Left lung (tissue), 10 donors: Measurements from ENCODE around the gene TMPRSS9. TPM values are rescaled to one million over a fixed set of nuclear protein-coding genes. Genes with fewer than 3 reads are reported as not detected.

Experiments
- ATAC-seq: fragments of 200-7000 bp; cut with Tn5 transposase; one replicate; pipeline ENCODE4 v1.9.1; 2020; ENCODE audit warnings: moderate library complexity
- DNase-seq, 4 donors: peaks; one replicate each; pipeline ENCODE4 v3.0.0-alpha.2; 2013 to 2020
- H3K27ac ChIP-seq, 2 donors: fragments of 200-600 bp; sonication (generic) in 1 of 2; one replicate each; pipeline versions ENCODE4 v1.5.0 to v1.8.0; 2020 to 2021
- H3K27me3 ChIP-seq, 2 donors: fragments of 200-600 bp; sonication (generic) in 1 of 2; one replicate each; pipeline versions ENCODE4 v1.5.0 to v1.8.0; 2020 to 2021
- H3K36me3 ChIP-seq, 2 donors: fragments of 200-600 bp; sonication (generic) in 1 of 2; one replicate each; pipeline versions ENCODE4 v1.5.0 to v1.8.0; 2020 to 2021
- H3K4me1 ChIP-seq, 2 donors: fragments of 200-600 bp; one replicate each; pipeline ENCODE4 v1.8.0; 2021
- H3K4me3 ChIP-seq, 2 donors: fragments of 200-600 bp; sonication (generic) in 1 of 2; one replicate each; pipeline versions ENCODE4 v1.5.0 to v1.8.0; 2020 to 2021; ENCODE audit warnings: mild to moderate bottlenecking in 1 of 2
- H3K9me3 ChIP-seq, 2 donors: fragments of 200-600 bp; sonication (generic) in 1 of 2; one replicate each; pipeline versions ENCODE4 v1.5.0 to v1.8.0; 2020 to 2021
- intact Hi-C, 2 donors: fragments of 100-400 bp; cut with DNase I; formaldehyde crosslinking; loops; one replicate each; pipeline versions ENCODE4 v1.11.2 to v1.14.2; 2022
- polyA plus RNA-seq, 6 donors: library from polyadenylated mRNA; unstranded; fragments of 120-200 nt; gene quantifications; one replicate each; pipeline ENCODE4 v1.2.1, GENCODE V29; 2013; ENCODE audit not compliant: insufficient read length in 6 of 6
- total RNA-seq, 2 donors: library from RNA; stranded (reverse); fragmentation: NEBNext Ultra II Directional; extraction: Animal tissue kit (Norgen Biotek cat#: 25700); gene quantifications; one replicate each; pipeline ENCODE4 v1.2.1, GENCODE V29; 2021
- TF ChIP-seq, protein P1 (sequence below), 2 donors: fragments of 200-600 bp; sonication (generic) in 1 of 2; IDR thresholded peaks; one replicate each; pipeline versions ENCODE4 v1.5.0 to v1.8.0; 2021; ENCODE audit warnings: antibody characterized with exemption in 2 of 2
- donor health status: DM: no; HTN: yes; CAD: no.
- donor health status: DM: no; HTN: no; CAD: no.

TMPRSS9 gene
- total and polyA plus RNA-seq, 8 donors: 0.45 to 1.1 (median 0.49) TPM; not detected in 2

DNA sequence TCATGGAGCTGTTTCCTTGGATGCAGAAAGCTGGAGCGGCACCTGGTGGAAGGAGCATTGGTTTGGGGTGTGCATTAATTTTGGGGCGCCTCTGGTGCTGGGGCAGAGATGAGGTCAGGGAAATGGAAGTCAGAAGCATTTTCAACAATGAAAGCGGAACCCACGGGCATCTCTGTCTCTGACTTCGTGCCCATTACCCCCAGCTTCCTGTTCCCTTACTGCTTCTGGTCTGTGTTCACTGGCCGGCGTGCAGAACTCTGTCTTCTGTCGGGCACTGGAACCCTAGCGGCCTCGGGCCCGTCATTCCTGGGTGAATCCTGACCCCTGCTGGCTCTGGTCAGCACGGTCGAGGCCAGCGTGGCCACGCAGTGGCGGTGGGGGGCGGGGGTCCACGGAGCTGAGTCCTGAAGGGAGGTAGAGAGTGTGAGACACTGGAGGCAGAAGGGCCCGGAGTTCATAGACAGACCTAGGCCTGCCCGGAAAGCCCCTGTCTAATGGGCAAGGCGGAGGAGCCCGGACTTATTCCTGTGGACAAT is 44.2 kb upstream of the TMPRSS9 start:
- H3K36me3 ChIP-seq: no peaks in the 10 kb centered on the region
- peaks cover 0 to 7% of the 10 kb centered on the region in 2 donors for H3K9me3 ChIP-seq
- TF ChIP-seq, protein P1, sequence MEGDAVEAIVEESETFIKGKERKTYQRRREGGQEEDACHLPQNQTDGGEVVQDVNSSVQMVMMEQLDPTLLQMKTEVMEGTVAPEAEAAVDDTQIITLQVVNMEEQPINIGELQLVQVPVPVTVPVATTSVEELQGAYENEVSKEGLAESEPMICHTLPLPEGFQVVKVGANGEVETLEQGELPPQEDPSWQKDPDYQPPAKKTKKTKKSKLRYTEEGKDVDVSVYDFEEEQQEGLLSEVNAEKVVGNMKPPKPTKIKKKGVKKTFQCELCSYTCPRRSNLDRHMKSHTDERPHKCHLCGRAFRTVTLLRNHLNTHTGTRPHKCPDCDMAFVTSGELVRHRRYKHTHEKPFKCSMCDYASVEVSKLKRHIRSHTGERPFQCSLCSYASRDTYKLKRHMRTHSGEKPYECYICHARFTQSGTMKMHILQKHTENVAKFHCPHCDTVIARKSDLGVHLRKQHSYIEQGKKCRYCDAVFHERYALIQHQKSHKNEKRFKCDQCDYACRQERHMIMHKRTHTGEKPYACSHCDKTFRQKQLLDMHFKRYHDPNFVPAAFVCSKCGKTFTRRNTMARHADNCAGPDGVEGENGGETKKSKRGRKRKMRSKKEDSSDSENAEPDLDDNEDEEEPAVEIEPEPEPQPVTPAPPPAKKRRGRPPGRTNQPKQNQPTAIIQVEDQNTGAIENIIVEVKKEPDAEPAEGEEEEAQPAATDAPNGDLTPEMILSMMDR (IDR thresholded peaks at IDR 0.05): peak; percentile 49 to 83
- H3K27ac ChIP-seq: peak overlapping the region in 1 of 2 donors; percentile 53
- intact Hi-C loops: no loop called here
- H3K27me3 ChIP-seq: peaks cover 18 to 32% of the 10 kb centered on the region in 2 donors
- peak in 3 of 4 donors; percentile 59 to 94 (median 85) for DNase-seq
- H3K4me3 ChIP-seq: no peak overlapping the region
- peak; percentile 95 for ATAC-seq
- peaks cover 0 to 9% of the 10 kb centered on the region in 2 donors for H3K4me1 ChIP-seq

DNA sequence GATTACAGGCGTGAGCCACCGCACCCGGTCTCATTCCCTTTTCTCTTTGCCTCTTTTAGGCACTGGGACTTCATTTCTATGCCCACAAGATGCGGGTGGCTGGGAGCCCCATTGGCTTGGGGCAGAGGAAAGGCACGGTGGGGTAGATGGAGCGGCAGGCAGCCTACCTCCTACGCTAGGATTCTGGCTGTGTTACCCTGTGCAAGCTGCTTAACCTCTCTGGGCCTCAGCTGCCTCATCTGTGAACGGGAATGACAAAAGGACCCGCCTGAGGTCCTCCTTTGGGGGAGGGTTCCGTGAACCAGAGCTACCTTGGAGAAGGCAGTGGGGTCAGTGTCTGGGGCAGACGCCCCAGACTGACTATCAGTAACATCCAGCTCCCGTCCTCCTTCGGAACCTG is 42.8 kb upstream of the TMPRSS9 start:
- no peak overlapping the region for H3K4me3 ChIP-seq
- peaks cover 0 to 13% of the 10 kb centered on the region in 2 donors for H3K36me3 ChIP-seq
- H3K27me3 ChIP-seq: peaks cover 7 to 18% of the 10 kb centered on the region in 2 donors
- no peak for DNase-seq
- TF ChIP-seq, protein P1 (IDR thresholded peaks at IDR 0.05): no peak
- ATAC-seq: no peak
- intact Hi-C loops: no loop called here
- H3K4me1 ChIP-seq: peaks cover 0 to 9% of the 10 kb centered on the region in 2 donors
- H3K27ac ChIP-seq: no peak overlapping the region
- H3K9me3 ChIP-seq: peaks cover 0 to 7% of the 10 kb centered on the region in 2 donors

DNA sequence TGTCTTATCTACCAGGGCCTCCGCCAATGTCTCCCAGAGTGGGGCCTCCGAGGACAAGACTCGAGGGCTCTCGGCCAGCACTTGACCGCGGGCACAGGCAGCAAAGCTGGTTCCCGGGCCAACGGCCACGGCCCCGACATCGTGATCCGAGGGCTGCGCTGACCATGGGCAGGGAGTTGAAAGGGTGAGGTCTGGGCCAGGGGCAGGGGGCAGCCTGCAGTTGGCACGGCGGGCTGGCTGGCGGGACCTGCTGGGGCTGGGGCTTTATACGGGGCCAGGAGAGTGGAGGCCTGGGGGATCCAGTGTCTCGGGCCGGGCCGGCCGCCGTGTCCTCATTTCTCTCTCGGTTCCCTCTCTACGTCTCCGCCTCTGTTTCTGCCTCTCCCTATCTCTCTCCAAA is 42.3 kb upstream of the TMPRSS9 start:
- Histone ChIP-seq H3K4me3 (no peak overlapping the region), H3K27ac (no peak overlapping the region), H3K4me1 (peaks cover 0 to 9% of the 10 kb centered on the region in 2 donors), H3K36me3 (peaks cover 0 to 17% of the 10 kb centered on the region in 2 donors), H3K27me3 (peaks cover 4 to 13% of the 10 kb centered on the region in 2 donors), H3K9me3 (peaks cover 0 to 7% of the 10 kb centered on the region in 2 donors)
- DNase-seq: peak in 1 of 4 donors; percentile 75
- TF ChIP-seq, protein P1 (IDR thresholded peaks at IDR 0.05): no peak
- intact Hi-C loops: no loop called here
- no peak for ATAC-seq

DNA sequence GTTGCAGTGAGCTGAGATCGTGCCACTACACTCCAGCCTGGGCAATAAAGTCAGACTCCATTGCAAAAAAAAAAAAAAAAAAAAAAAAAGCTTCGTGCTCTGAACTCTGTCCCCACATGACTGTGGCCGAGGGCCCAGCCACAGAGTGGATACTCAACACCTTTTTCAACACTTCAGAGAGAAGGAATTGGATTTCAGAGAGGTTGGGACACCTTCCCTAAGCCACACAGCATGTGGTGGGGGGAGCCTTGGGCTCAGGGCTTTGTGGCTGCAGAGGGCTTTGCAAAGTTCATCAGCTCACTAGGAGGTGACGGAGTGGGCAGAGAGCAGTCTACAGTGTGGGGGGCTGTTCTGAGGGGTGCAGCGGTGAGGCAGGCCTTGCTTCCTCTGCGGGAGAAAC is 41.1 kb upstream of the TMPRSS9 start:
- TF ChIP-seq, protein P1 (IDR thresholded peaks at IDR 0.05): no peak
- intact Hi-C loops: no loop called here

DNA sequence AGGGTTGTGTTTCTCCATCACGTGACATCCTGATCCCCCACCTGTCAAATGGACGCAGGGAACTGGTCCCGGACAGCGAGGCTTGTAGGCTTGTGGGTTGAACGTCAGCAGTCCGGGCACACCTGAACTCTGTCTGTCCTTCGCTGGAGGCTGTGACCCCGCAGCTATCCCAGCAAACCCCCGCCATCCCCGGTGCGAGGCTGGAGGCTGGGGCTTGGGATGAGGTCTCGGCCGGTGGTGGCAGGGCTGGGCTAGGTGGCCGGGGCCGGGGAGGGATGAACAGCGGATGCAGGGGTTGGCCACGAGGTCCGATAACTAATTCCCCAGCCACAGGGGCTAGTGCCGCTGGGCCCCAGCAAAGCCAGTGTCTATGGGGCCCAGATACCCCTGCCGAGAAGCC is 40.5 kb upstream of the TMPRSS9 start:
- no peak overlapping the region for H3K4me3 ChIP-seq
- TF ChIP-seq, protein P1 (IDR thresholded peaks at IDR 0.05): no peak
- H3K36me3 ChIP-seq: peaks cover 0 to 35% of the 10 kb centered on the region in 2 donors
- H3K4me1 ChIP-seq: peaks cover 0 to 9% of the 10 kb centered on the region in 2 donors
- no peak overlapping the region for H3K27ac ChIP-seq
- peaks cover 0 to 7% of the 10 kb centered on the region in 2 donors for H3K9me3 ChIP-seq
- no peaks in the 10 kb centered on the region for H3K27me3 ChIP-seq
- no peak for ATAC-seq
- intact Hi-C loops: no loop called here
- peak in 1 of 4 donors; percentile 65 for DNase-seq

More for the DNA sequence above, 41.1 kb upstream of the TMPRSS9 start:
- DNase-seq (no peak), ATAC-seq (no peak)
- H3K4me1 ChIP-seq: peaks cover 0 to 9% of the 10 kb centered on the region in 2 donors
- peaks cover 0 to 1% of the 10 kb centered on the region in 2 donors for H3K27me3 ChIP-seq
- H3K4me3 ChIP-seq: no peak overlapping the region
- peaks cover 0 to 29% of the 10 kb centered on the region in 2 donors for H3K36me3 ChIP-seq
- no peak overlapping the region for H3K27ac ChIP-seq
- H3K9me3 ChIP-seq: peaks cover 0 to 7% of the 10 kb centered on the region in 2 donors
